Left lobe of liver (tissue), 2 donors: Measurements from ENCODE around the gene BNC2. TPM values are rescaled to one million over a fixed set of nuclear protein-coding genes. Genes with fewer than 3 reads are reported as not detected.
"Not testable (repeated sequence)": the region's sequence is repeated elsewhere in the genome, so short reads cannot be mapped to it uniquely, and the experiment has no call there.

Experiments used
- ATAC-seq: fragments of 200-7000 bp; cut with Tn5 transposase; one replicate; pipeline ENCODE4 v1.9.1; 2020; ENCODE audit warnings: mild to moderate bottlenecking, moderate library complexity
- DNase-seq: peaks from one replicate; pipeline ENCODE4 v3.0.0-alpha.2; 2020; ENCODE audit warnings: low spot score
- total RNA-seq: library from RNA; stranded (reverse); gene quantifications from one replicate; pipeline ENCODE4 v1.2.1, GENCODE V29; 2021
- donor health status: DM: no; HTN: no; CAD: no; lungs with moderate emphysema.
- donor health status: DM: no; HTN: yes; CAD: no.

Gene BNC2
- total RNA-seq, 1 donor from 2014 or later: 0.55 TPM

DNA sequence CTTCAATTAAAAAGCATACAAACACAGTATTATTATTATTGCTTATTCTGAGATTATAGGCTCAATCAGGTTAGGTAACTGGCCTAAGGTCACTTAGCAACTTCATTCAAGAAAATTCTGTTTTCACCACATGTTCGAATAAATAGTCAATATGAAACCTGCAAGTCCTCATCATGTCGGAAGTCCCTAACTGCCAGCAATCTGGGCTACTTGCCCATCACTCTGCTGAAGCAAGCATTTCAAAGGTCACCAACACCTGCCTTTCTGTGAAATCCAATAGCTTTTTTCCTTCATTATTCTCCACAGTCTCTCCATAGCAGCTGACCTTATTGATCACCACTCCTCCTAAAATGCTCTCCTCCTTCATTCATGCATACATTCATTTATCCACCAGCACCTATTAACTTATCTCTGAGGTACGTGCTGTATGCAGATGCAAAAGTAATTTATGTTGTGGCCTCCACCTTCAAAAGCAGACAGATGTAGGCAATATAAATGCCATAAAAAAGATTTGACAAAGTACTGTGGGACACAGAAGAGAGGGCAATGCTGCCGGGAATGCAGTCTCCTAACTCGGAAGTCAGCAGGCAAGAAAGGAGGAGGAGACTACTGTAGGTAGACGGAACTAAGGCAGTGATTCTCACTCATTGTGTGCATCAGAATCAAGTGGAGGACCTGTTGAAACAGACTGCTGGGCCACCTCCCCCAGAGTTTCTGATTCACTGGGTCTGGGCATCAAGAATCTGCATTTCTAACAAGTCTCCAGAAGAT is 310.9 kb downstream of the BNC2 start:
- ATAC-seq: peak; percentile 99
- peak; percentile 79 for DNase-seq

DNA sequence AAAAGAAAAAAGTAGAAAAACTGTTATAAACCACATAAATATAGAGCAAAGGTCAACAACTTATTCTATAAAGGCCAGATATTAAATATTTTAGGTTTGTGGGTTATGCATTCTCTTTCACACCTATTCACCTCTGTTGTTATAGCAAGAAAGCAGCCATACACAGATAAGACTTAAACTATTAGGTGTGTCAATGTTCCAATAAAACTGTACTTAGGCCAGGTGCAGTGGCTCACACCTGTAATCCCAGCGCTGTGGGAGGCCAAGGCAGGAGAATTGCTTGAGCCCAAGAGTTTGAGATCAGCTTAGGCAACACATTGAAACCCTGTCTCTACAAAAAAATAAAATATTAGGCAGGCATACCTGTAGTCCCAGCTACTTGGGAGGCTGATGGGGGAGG is 314.7 kb downstream of the BNC2 start:
- ATAC-seq (no peak), DNase-seq (no peak)

DNA sequence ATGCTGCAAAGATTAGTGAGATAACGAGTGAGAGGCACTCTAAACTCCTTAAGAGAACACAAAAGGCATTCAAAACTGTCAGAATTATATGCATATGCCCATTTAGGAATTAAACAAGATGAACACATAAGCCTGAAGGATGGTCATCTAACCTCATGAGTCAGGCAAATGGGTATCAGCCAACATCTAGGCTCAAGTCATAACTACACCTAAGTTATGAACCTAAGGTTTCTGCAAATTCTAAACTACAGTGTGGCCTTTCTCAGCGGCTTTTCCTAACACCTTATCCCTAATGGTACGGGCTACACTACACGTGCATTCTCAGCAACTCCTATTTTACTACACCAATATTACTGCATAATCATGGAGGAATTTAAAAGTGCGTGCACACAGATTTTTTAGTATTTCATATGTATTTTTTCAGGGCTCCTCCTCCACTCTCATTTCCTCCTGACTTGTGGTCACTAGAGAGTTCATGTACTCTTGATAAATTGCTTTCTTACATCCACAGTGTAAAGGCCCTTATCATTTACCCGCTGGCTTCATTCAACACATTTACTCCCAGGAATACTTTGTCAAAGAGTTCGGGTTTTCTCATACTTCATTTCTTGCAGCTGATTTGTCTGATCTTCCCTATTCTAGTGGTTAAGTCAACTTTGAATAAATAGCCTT is 316.5 kb downstream of the BNC2 start:
- ATAC-seq (no peak), DNase-seq (no peak)

DNA sequence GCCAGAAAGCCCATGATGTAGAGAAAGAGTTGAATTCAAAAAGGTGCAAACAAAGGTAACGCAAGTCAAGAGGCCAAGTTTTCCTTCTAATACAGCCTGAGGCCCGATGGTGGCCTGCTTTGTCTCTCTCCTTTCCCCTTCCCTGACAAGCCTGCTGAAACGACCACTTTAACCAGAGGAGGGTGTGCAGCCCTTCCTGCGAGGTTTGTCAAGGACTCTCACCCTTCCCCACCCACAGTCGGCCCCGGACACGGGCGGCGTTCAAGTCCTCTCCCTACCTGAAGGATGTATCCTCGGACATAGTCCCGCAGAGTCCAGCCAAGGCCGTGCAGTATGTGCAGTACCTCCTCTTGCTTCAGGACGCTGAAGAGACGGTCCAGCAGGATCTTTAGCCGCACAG is 318.2 kb downstream of the BNC2 start:
- DNase-seq: no peak
- ATAC-seq: no peak

DNA sequence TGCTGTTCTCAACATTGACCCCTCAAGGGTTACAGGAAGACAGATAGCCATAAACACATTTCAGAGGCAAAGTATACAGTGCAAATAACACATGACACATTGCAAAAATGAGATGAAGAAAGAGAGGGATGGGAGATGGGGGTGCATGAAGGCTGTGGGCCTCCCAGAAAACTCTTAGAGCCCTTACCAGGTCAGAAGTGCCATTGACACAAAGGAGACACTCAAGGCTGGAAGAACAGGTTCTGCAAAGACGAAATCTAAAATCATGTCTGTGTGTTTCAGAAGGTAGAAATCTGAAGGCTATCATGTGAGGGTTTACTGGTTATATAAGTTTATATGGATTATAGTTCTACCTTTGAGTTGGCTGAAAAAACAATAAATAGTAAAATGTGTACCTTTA is 318.8 kb downstream of the BNC2 start:
- ATAC-seq: no peak
- no peak for DNase-seq

DNA sequence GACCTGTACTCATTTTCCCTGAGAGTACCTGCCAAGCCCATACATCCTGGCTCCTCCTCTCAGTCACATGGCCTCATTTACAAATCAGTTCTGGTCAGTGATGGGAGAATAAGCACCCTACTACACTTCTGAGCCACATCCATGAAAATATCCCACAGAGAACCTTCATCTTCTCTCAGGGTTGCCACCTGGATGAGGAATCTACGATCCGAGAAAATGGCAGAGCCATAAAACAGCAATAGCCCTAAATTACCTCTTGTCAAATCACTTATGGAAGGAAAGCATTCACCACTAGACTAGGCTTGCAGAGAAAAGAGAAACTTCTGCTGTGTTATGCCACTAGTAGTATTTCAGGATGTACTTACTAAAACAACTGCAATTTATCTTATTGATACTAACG is 324.8 kb downstream of the BNC2 start:
- DNase-seq (no peak), ATAC-seq (no peak)

DNA sequence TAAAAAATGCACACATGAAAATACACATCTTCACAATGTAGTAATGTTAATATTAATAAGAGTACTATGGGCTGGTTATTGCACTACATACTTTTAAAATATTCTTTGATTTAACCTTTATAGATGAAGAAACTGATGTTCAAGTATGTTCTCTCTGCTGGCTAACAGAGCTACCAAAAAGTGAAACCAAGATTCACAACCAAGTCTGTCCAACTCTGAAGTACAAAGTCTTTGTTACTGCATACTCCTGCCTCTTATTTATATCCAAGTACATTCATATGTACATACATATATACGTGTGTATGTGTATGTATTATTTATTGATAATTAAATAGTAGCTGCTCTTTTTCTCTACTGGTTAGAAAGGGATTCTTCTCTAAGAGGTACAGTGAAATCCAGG is 325.6 kb downstream of the BNC2 start:
- ATAC-seq (no peak), DNase-seq (no peak)

DNA sequence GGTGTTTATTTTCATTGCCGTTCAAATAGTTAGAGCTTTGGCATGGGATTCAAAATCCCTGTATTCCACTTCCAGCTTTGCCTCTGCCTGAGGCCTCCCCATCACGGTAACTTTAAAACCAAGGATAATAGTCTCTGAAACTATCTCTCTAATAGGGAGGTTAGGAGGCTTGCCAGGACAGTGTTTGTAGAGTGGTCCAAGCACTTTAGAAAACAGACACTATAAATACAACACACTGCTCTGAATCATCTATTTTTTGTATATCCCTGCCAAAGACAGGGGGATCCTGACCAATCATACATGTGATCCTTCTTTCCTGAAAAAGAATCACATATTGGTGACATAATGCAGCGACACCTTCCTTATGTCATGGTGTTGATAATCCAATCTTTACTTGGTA is 326.8 kb downstream of the BNC2 start:
- ATAC-seq: no peak
- DNase-seq: no peak

DNA sequence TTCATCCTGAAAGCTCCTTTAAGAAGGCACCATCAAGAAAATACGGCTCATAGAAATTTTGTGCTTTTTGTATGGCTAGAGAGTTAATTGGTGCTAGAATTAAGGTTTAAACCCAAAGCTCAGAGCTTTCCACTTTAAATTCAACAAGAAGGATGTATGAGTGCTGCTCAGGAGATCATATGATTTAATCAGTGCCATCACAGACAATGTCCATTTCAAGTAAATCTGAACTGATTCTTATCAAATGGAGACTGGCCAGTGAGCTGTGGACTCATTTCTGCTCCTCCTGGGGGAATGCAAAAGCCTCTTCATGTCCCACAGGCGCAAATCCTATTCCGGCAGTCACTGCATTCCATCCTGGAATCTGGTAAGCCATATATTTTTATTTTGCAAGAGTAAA is 327.2 kb downstream of the BNC2 start:
- ATAC-seq: no peak
- DNase-seq: no peak

DNA sequence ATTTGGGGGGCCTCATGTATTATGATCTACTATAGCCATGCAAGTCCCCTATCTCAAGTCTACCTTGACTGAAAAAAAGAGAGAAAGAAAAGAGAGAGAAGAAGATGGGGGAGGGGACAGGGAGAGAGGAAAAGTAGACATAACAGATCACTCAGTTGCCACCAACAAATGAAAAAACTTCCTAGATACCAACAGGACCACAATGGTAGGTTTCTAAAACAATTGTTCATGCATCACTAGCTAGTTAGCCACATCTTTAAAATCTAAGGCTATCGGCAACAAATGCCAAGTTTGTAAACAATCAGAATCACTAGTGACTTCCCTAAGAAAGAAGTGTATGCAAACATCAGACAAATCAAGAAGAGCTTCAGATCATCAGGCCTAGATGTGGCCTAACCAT is 328.2 kb downstream of the BNC2 start:
- DNase-seq (no peak), ATAC-seq (no peak)

DNA sequence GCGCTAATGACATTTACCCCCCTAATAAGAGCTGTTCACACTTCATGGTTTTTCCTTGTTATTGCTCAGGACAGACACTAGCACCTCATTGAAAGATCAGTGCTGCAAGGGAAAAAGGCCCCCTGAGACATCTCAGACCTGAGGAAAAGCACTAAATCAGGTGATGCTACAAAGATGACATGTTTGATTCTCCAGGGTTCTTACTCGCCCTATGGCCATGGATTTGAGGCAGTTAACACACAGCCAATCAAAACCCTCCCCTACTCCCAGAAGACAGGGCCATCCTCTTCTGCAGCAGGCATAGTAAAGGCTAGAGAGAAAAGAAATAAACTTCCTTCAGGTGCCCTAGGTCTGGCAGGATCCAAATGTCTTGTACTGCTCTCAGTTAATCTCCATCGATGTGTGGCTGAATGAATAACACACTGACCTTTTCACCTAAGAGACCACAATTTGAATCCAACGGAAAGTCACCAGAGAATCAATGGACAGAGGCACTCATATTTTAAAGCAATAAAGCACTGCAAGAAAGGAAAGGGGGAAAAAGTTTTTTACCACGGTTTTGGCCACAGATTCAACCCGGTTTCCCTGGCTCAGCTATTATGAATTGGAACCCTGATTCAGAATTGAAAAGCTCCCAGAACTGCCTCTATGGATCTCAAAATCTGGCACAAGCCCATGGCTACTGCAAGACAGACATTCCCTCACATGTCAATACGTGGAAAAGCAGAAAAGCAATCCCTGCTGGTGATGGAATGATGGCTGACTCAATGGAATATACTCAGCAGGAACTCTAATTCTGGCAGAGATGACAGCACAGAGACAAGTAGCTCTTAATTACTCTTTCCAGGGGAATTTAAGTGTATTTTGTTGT is 329.5 kb downstream of the BNC2 start:
- ATAC-seq: no peak
- DNase-seq: no peak

DNA sequence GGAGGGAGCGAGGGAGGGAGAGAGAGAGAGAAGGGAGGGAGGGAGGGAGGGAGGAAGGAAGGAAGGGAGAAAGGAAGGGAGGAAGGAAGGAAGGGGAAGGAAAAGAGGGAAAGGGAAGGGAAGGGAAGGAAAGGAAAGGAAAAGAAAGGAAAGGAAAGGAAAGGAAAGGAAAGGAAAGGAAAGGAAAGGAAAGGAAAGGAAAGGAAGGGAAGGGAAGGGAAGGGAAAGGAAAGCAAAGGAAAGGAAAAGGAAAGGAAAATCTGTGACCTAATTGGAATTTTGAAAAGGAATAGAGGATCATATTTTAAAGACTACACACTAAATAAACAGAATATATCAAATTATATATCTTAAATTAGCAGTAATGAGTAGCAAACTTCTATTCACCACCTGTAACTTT is 330.8 kb downstream of the BNC2 start:
- ATAC-seq, DNase-seq: not testable (repeated sequence)

DNA sequence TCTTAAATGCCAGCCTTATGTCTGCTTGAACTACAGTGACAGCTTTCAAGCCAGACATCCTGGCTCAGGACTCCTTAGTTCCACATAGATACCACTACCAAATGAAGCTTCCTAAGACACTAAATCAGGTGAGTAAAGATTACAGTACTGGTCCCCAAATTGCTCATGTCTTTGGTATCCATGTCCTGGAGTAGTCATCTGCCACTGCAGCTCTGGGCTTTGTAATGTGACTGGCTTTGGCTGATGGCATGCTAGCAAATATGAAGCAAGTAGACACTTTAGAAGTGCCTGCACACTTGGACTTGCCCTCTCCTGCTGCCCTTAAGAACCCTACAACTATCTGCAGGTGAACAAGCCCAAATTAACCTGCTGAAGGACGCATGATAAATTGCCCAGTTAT is 334.9 kb downstream of the BNC2 start:
- DNase-seq (no peak), ATAC-seq (no peak)

DNA sequence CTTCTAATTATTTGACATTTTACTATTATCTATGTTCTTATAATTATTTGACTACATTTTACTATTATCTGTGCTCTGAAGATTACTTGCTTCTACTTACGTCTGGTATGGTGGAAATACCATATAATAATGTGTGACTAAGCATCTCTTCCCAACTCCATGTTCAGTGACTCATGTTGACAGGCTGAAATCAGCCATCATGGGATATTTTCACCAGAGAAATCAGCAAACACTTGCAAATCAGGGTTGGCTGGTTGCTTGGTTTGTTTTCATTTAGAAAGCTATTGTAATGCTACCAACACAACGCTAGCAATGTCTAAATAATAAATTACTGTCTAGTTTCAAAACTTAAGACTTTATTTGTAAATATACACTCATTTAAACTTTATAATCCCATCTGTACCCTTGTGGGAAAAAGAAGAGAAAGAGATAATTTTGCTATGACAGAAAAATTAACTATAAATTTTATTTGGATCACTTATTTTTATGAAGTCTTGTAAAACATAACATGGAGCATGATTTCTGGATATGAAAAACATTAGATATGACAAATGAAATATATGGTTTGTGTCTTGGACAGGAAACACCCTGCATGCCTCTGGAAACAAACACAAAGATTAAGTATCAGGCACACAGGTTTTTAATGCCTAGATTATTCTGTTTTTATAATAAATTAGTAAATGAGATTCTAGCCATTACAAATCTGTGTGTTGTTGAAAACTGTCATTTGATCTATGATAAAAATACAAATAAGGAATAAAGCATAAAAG is 337.6 kb downstream of the BNC2 start:
- no peak for ATAC-seq
- no peak for DNase-seq

DNA sequence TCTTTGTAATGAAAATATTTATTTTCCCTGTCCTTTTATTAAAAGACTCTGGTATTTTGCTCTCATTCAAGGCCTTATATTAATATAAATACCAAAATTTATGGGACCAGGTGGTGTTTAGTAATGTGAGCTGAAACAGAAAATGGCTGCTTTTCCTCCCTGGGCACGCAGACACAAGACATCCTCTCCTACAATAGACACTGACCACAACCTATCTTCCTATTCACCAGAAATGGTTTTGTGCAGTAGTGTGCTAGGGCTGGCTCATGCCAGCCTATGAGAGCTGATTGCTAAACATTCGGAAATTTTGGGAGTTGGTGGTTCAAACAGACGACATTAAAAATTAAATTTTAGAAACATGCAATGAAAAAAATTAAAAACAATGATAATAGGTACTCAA is 338.2 kb downstream of the BNC2 start:
- no peak for DNase-seq
- ATAC-seq: no peak

DNA sequence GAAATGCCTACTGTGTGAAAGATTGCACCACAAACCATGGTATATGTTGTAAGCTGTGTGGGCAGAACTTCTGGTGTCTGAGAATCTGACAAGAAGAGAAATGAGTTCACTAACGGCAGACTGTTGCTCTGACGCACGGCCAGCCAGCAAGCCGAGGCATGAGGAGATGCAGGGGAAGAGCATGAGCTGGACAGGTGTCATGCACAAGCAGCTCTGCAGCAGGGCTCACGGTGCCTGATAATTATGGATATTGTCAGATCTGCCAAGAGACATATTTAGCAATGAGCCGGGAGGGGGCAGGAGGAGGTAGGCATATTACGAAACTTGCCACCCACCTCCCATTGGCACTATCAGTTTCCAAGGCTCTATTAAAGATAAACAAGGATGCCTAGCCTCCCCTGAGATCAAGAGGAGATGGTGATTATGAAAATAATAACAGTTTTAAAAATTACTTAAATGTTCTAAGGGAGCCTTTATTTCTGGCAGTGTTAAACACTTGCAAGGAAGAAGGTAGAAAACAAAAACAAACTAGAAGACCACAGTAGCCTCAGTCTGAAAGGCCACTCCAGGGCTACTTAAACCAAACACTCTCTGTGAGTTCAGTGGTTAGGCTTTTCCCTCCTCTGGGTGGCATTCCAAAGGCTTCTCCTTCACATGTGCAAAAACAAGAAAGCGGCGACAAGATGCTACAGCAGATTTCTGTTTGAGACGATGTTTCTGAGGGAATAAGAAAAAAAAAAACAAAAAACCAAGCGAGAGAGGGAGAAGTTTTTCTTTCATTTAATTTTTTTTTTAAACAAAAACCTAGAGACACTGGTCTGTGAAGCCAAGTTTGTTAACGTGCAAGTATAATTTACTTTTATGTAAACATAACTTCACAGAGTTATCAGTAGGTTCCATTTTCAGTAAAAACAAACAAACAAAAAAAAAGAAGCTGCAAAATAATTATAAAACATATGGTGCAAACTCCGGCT is 339.5 kb downstream of the BNC2 start:
- ATAC-seq (no peak), DNase-seq (no peak)

DNA sequence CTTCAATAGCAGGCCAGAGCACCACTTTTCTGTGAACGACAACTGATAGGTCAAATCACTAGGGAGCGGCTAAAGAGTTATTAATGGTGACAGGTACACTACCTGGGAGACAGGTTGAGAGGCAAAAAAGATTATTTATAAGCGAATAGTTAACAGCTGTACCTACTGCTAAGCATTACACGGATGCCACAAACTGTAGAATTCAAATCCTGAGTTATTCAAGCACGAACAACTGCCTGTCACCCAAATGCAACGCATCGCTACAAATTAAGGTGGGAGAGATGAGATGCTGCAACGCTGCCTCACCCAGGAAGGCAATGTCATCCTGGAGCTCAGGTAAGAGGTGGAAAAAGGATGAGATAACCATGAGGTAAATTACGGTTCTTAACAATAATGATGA is 342.9 kb downstream of the BNC2 start:
- ATAC-seq (no peak), DNase-seq (no peak)

DNA sequence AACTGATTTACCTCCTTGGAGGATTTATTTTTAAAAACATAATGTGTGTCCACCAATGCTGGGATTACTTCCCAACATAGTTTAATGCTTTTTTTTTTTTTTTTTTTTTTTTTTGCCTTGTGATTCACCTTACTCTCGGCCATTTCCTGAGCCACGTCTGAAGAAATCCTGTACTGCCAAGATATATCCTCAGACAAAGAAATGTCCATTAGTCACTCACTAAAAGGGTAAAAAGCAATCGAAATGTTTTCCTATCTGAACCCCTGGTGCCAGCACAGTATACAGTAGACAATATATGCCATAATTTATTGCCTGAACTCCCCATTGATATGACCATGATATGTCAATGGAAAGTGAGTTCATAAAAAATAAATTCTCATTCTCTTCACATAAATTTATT is 344.1 kb downstream of the BNC2 start:
- DNase-seq (no peak), ATAC-seq (no peak)

DNA sequence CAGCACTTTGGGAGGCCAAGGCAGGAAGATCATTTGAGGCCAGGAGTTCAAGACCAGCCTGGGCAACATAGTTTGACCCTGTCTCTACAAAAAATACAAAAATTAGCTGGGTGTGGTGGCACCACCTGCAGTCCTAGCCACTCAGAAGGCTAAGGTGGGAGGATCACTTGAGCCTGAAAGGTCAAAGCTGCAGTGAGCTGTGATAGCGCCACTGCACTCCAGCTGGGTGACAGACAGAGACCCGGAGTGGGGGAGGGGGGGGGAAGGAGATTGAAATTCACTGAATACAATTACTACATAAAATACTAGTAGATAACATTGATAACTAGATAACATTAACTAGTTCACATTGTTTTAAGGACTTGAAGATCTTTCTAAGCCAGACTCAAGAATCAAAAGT is 345.6 kb downstream of the BNC2 start:
- ATAC-seq (no peak), DNase-seq (no peak)

DNA sequence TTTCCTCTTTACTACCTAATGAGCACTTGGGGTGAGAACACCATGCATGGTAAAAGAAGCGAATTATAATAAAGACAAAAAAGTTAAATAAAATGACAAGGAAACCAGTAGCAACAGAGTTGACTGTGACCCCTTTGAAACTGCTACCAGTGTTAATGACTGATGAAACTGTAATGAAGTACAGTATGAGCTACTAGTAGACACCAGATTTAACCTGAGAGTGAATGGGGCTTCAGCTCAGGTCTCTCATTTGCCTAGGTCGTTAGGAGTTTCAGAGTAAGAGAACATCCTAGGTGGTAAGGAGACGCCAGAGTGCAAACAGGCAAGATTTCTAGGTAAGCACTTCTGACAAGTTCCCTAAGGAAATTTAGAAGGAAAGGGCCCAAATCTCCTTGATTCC is 346.4 kb downstream of the BNC2 start:
- no peak for ATAC-seq
- no peak for DNase-seq
